AG08396 (cell line): ENCODE data around the gene AADACL2.
"Not testable (repeated sequence)": the region's sequence is repeated elsewhere in the genome, so short reads cannot be mapped to it uniquely, and the experiment has no call there.

Source experiments
- DNase-seq: peaks from one replicate; pipeline ENCODE4 v3.0.0; 2012; ENCODE audit warnings: low spot score, mixed read lengths

Gene AADACL2

GRCh38 chr3:151765685-151766084, 32.0 kb downstream of the AADACL2 start:
- no peak for DNase-seq

- DNase-seq: no peak
Measured at GRCh38 chr3:151766454-151766853, 32.7 kb downstream of the AADACL2 start.

DNA sequence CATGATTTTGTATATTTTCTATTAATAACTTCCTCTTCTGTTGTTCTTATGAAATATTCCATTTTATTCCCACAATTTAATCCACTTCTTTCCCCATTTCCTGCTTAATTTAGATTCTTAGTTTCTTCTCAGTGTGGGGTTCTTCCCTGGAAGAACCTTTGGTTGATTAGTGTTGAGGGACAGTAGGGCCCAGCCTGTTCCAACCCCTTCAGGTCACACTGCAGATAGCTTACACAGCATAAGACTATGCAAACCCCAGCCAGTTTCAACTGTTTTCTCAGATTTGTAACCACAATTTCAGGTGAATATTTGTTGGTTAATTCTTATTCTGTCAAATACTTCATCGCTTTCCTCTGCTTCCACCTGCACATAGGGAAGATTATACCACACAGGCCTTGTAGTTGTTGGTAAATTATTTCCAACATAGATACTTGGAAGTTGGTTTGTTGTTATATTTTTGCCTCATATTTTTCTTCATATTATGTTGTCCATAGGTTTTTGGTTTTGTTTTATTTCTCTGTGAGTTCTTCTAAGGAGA, 34.7 kb downstream of the AADACL2 start:
- no peak for DNase-seq

GRCh38 chr3:151769175-151769574, 35.4 kb downstream of the AADACL2 start:
- no peak for DNase-seq

- peak; percentile 37 for DNase-seq
Measured at GRCh38 chr3:151770956-151771355, 37.2 kb downstream of the AADACL2 start.

- no peak for DNase-seq
Measured at GRCh38 chr3:151772825-151773480, 39.2 kb downstream of the AADACL2 start.

GRCh38 chr3:151774235-151774634, 40.5 kb downstream of the AADACL2 start:
- DNase-seq: no peak

DNA sequence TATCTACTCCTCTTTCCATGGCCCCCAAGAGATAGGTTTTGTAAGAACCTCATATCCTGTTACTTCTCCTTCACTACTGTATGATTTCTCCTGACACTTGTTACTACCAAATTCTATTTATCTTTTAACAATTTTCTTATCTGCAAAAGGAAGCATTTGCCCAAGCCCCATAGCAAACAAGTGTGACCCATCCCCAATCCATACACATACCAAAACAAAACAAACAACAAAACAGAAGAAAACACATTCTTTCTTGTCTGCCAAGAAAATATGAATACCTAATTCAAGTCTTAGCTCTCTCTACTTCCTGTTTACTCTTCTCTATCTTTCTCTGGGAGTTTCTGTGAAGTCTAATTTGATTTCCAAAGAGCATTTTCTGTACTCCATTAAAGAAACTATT, 41.2 kb downstream of the AADACL2 start:
- DNase-seq: no peak

- DNase-seq: no peak
Measured at GRCh38 chr3:151775314-151776258, 41.9 kb downstream of the AADACL2 start.

DNA sequence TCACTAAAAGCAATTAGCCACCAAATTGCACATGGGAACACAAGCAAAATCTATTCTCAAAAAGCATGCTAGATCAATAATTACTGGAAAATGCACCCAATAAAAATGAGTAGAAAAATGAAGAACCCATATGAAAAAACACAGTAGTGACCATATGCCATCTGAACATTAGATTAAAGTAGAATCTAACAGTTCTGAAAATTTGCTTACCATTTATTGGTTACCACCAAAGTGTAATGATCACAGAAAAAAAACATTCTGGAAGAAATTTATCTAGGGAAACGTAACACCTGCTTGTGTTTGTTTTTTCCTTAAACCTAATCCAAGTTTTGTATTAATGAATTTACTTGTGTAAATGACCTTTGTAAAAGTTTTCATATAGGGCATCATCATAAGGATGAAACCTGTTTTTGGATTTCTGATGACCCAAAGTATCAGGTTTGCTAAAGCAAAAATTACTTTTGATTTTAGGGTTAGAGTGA, 42.6 kb downstream of the AADACL2 start:
- DNase-seq: no peak

GRCh38 chr3:151777880-151778279, 44.2 kb downstream of the AADACL2 start:
- DNase-seq: no peak

- no peak for DNase-seq
Measured at GRCh38 chr3:151787626-151788025, 53.9 kb downstream of the AADACL2 start.

DNA sequence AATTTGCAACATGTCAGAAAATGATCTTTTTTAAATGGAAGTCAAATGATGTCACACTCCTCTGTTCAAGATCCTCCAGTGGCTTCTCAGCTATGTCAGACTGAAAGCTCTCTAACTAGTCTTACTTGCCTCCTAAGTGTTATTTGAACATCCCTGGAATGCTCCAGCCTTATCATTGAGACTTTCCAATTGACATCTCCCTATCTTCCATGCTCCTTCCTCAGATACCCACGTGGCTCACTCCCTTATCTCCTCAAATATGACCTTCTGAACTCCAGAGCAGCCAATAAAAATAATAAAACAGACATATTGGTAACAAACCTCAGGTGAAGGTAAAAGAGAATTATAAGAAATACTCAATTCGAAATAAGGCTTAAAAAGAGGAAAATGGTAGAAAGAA, 54.7 kb downstream of the AADACL2 start:
- DNase-seq: no peak

DNA sequence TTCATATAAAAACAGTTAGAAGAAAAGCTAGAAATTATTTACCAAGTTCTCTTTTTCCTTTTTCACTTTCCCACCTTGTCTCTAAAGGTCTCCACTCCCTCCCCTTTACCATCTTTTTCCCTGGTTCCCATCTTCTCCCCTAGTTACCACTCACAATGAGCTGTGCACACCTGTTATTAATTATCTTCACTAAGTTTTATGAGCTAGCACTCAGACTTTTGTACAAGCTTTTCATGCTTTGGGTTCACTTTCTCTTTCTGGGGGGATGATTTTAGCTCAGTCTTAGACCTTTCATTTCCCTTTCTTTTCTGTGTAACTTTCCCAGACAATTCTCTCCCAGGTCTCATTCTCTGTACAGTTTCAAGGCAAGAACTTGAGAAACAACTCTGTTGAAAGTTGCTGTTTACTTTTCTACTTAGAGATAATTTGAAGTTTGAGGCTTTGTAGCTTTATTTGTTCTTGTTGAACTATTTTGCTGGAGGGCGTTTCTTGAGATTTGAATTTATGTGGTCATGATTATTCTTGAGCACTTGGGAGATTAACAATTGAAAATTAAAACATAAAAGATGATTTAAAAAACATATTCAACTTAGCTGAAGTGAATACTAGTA, 56.2 kb downstream of the AADACL2 start:
- no peak for DNase-seq

GRCh38 chr3:151790763-151791162, 57.0 kb downstream of the AADACL2 start:
- not testable (repeated sequence) for DNase-seq

GRCh38 chr3:151792411-151792810, 58.7 kb downstream of the AADACL2 start:
- no peak for DNase-seq

DNA sequence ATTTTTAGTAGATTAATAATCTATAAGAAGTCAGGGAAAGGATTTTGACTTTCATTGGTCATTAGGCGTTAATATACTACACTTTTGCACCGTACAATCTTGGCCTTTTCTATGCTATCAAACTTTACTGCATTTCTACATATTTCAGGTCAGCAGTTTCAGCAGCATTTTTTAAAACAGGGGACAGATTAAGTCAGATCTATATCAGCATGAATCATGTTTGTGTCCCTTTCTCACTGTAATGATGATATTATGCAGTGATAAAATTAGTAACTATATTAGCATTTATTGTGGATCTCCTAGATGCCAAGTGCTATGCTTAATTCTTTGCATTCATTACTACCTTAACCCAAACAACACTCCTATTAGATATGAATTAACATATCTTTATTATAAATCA, 59.9 kb downstream of the AADACL2 start:
- DNase-seq: no peak

- DNase-seq: no peak
Measured at GRCh38 chr3:151794080-151794479, 60.4 kb downstream of the AADACL2 start.

GRCh38 chr3:151795276-151795675, 61.5 kb downstream of the AADACL2 start:
- DNase-seq: peak; percentile 41

DNA sequence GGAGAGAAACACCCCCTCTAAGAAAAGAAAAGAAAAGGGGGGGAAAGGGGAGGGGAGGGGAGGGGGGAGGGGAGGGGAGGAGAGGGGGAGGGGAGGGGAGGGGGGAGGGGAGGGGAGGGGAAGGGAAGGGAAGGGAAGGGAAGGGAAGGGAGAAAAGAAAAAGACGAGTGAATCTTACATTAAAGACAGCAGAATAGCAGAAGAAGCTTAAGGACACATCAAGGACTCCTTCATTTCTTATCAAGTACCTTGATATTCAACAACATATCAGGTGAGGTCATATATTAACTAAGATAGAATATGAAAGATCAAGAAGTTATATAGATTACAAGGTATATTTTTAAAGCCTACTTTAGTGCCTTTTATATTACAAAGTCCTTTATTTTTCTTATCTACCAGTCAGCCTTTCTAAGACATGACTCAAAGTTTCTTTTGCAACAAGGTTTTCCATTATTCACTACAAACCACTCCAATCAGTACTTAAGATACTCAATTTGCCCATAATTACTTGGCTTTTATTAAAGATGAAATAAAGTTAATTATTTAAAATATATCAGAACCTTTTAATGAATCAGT, 62.5 kb downstream of the AADACL2 start:
- no peak for DNase-seq

- no peak for DNase-seq
Measured at GRCh38 chr3:151798466-151798865, 64.7 kb downstream of the AADACL2 start.

DNA sequence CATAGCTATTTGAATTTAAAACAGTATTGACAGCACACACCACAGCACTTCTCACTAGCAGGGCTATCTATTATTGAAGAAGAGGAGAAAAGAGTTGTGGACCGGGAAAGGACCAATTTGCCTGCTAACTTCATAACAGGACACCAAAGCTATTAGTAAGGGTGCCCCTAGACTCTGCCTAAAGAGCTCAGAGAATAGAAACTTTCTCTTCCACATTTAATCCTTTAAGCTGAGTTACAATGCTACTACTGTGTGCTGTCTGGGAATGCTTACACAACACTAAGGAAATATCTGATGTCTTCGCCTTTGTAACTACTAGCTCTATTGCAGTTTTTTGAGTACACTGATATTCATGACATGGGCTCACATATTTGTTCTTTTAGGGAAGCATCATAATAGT, 66.7 kb downstream of the AADACL2 start:
- DNase-seq: no peak
